Heart left ventricle (tissue), 16 donors: ENCODE measurements around the gene OR51B2. TPM values are rescaled to one million over a fixed set of nuclear protein-coding genes. Genes with fewer than 3 reads are reported as not detected.

Experiments used
- ATAC-seq, 4 donors: fragments of 200-7000 bp; cut with Tn5 transposase; one replicate each; pipeline ENCODE4 v1.9.1; 2020 to 2022; ENCODE audit warnings: moderate library complexity in 4 of 4, mild to moderate bottlenecking in 3 of 4, moderate number of reproducible peaks in 1 of 4
- DNase-seq, 5 donors: peaks; one replicate each; pipeline ENCODE4 v3.0.0-alpha.2; 2020
- H3K27ac ChIP-seq, 12 donors: fragments of 200-600 bp; sonication (generic) in 4 of 12; one replicate each; pipeline versions ENCODE4 v1.5.0 to v1.8.0; 2016 to 2022; ENCODE audit warnings: mild to moderate bottlenecking in 2 of 12
- H3K27me3 ChIP-seq, 9 donors: fragments of 200-600 bp; sonication (generic) in 2 of 9; one replicate each; pipeline versions ENCODE4 v1.5.1 to v1.8.0; 2016 to 2022; ENCODE audit warnings: mild to moderate bottlenecking in 3 of 9
- H3K36me3 ChIP-seq, 9 donors: fragments of 200-600 bp; sonication (generic) in 2 of 9; one replicate each; pipeline versions ENCODE4 v1.5.0 to v1.8.0; 2018 to 2022; ENCODE audit warnings: mild to moderate bottlenecking in 2 of 9
- H3K4me1 ChIP-seq, 12 donors: fragments of 200-600 bp; sonication (generic) in 4 of 12; one replicate each; pipeline versions ENCODE4 v1.5.0 to v1.8.0; 2016 to 2022; ENCODE audit warnings: mild to moderate bottlenecking in 3 of 12
- H3K4me3 ChIP-seq, 12 donors: fragments of 200-600 bp; sonication (generic) in 4 of 12; one replicate each; pipeline versions ENCODE4 v1.5.0 to v1.8.0; 2017 to 2022; ENCODE audit warnings: mild to moderate bottlenecking in 9 of 12, moderate library complexity in 4 of 12
- H3K9me3 ChIP-seq, 12 donors: fragments of 200-600 bp; sonication (generic) in 4 of 12; one replicate each; pipeline versions ENCODE4 v1.5.0 to v1.8.0; 2016 to 2022; ENCODE audit warnings: mild to moderate bottlenecking in 1 of 12
- POLR2A ChIP-seq, 2 donors: fragments of 450-650 bp; IDR thresholded peaks; one replicate each; pipeline ENCODE4 v1.6.1; 2017; ENCODE audit warnings: antibody characterized with exemption in 2 of 2, mild to moderate bottlenecking in 2 of 2, moderate library complexity in 2 of 2
- WGBS, 4 donors: extraction: QIAGEN DNeasy Blood & Tissue Kit in 2 of 4; methylation state at CpG; one replicate each; pipeline versions ENCODE4 v1.1.5 to v1.1.7; 2013 to 2018; 5-methylcytosine and 5-hydroxymethylcytosine counted together
- intact Hi-C, 10 donors: fragments of 100-400 bp; cut with DNase I; formaldehyde crosslinking; loops; one replicate each; pipeline versions ENCODE4 v1.11.1 to v1.14.2; 2022
- polyA plus RNA-seq, 2 donors: library from polyadenylated mRNA; stranded (reverse); fragments of 200-250 nt; gene quantifications; one replicate each; pipeline ENCODE4 v1.2.3, GENCODE V29; 2013
- total RNA-seq, 9 donors: library from RNA; depleted of rRNA in 2 of 9; stranded (reverse); fragments of >200 nt in 2 of 9; fragmentation: NEBNext Ultra II Directional in 3 of 9; extraction: Animal tissue kit (Norgen Biotek cat#: 25700) in 3 of 9; gene quantifications; one replicate each; pipeline versions ENCODE4 v1.1.0 to v1.2.4, GENCODE V29; 2016 to 2023
- TF ChIP-seq, protein P1 (sequence below), 12 donors: fragments of 200-600 bp; sonication (generic) in 4 of 12; IDR thresholded peaks; one replicate each; pipeline versions ENCODE4 v1.5.0 to v1.8.0; 2018 to 2022; ENCODE audit warnings: antibody characterized with exemption in 12 of 12, mild to moderate bottlenecking in 5 of 12
- donor health status: ischemic (EF 13 %, LVEDD 7.1; RV severe dilation, severe dysfunction).
- donor health status: healthy with polysubstance abuse.
- donor health status: DM: no; HTN: yes; CAD: no.
- donor health status: DM: no; HTN: no; CAD: no.
- donor health status: ischemic (EF 25% LVEDD 6.9; RV normal size, moderate dysfunction).
- donor health status: ischemic (EF 25% LVEDD 5.7; RV mildly dilated, moderate dysfunction).
- donor health status: healthy.
- donor health status: DM: yes; HTN: yes; CAD: no.
- donor health status: ischemic (EF 35%, LVEDD 5.7; RV mildly dilated, moderate dysfunction).
- donor health status: nonischemic (EF 11% LVEDD 7.7; RV severe dilation, severe dysfunction).
- donor health status: DM: yes; HTN: yes; CAD: no.
- donor health status: PGD.
- donor health status: ischemic (EF 29% LVEDD 5.4; RV normal size, mild dysfunction).
- donor health status: nonischemic (EF 23%, LVEDD 6.1; RV moderate dilation, normal function).

Gene OR51B2
- total and polyA plus RNA-seq, 11 donors, result not detected

DNA sequence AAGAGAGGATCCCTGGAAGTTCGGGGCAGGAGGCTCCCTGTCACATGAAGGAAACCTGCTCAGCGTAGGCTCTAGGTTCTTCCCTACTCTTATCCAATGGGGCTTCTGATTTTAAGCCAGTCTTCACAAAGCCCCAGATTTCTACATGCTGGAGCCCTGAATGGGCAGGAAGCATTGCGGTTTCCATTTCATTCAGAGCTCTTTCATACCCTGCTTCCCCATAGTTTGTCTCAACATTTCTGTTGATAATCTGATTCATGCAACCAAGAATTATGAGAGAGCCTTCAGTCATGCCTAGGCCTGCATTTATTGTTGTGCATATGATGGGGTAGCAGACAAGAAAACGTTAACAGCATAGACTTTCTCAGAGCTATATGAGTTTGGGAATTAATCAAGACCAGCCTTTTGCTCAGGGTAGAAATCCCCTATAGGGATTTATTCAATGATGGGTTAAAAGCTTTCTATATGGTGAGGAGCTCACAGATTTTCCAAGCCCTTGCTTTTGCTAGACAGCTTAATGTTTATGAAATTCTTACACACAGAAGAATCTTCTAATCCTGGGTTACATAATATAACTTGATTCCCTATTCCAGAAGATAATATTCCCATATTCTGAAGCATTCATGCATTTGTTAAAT is 38.3 kb downstream of the OR51B2 start:
- H3K9me3 ChIP-seq, result no peaks in the 10 kb centered on the region
- no peak for TF ChIP-seq POLR2A (IDR thresholded peaks at IDR 0.05)
- no peak overlapping the region for H3K4me3 ChIP-seq
- no peaks in the 10 kb centered on the region for H3K27me3 ChIP-seq
- DNase-seq, result no peak
- no peak for ATAC-seq
- 70 to 87% (median 79%) methylated on average over 4 of the region's 4 CpGs for WGBS, 4 donors
- H3K4me1 ChIP-seq, result peaks cover 0 to 2% (median 0%) of the 10 kb centered on the region in 12 donors
- intact Hi-C loops, result no loop called here
- H3K36me3 ChIP-seq, result no peaks in the 10 kb centered on the region
- H3K27ac ChIP-seq, result no peak overlapping the region

DNA sequence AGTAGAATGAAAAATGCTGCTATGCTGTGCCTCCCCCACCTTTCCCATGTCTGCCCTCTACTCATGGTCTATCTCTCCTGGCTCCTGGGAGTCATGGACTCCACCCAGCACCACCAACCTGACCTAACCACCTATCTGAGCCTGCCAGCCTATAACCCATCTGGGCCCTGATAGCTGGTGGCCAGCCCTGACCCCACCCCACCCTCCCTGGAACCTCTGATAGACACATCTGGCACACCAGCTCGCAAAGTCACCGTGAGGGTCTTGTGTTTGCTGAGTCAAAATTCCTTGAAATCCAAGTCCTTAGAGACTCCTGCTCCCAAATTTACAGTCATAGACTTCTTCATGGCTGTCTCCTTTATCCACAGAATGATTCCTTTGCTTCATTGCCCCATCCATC is 39.5 kb downstream of the OR51B2 start:
- H3K27ac ChIP-seq, result no peak overlapping the region
- WGBS, 4 donors, result 84 to 94% (median 87%) methylated on average over 2 of the region's 2 CpGs
- H3K27me3 ChIP-seq, result no peaks in the 10 kb centered on the region
- TF ChIP-seq POLR2A (IDR thresholded peaks at IDR 0.05), result no peak
- TF ChIP-seq, protein P1, sequence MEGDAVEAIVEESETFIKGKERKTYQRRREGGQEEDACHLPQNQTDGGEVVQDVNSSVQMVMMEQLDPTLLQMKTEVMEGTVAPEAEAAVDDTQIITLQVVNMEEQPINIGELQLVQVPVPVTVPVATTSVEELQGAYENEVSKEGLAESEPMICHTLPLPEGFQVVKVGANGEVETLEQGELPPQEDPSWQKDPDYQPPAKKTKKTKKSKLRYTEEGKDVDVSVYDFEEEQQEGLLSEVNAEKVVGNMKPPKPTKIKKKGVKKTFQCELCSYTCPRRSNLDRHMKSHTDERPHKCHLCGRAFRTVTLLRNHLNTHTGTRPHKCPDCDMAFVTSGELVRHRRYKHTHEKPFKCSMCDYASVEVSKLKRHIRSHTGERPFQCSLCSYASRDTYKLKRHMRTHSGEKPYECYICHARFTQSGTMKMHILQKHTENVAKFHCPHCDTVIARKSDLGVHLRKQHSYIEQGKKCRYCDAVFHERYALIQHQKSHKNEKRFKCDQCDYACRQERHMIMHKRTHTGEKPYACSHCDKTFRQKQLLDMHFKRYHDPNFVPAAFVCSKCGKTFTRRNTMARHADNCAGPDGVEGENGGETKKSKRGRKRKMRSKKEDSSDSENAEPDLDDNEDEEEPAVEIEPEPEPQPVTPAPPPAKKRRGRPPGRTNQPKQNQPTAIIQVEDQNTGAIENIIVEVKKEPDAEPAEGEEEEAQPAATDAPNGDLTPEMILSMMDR (IDR thresholded peaks at IDR 0.05), result no peak
- no peaks in the 10 kb centered on the region for H3K9me3 ChIP-seq
- intact Hi-C loops, result no loop called here
- no peaks in the 10 kb centered on the region for H3K36me3 ChIP-seq
- no peak for ATAC-seq
- peaks cover 0 to 5% (median 0%) of the 10 kb centered on the region in 12 donors for H3K4me1 ChIP-seq
- no peak overlapping the region for H3K4me3 ChIP-seq
- DNase-seq, result no peak

- H3K27me3 ChIP-seq, result no peaks in the 10 kb centered on the region
- H3K9me3 ChIP-seq, result no peaks in the 10 kb centered on the region
- no peak overlapping the region for H3K27ac ChIP-seq
- no peak for DNase-seq
- peaks cover 0 to 5% (median 0%) of the 10 kb centered on the region in 12 donors for H3K4me1 ChIP-seq
- no peak for ATAC-seq
- WGBS, 4 donors, result 52 to 65% (median 62%) methylated on average over 1 of the region's 1 CpG
- no peak overlapping the region for H3K4me3 ChIP-seq
- TF ChIP-seq, protein P1 (IDR thresholded peaks at IDR 0.05), result no peak
- no peak for TF ChIP-seq POLR2A (IDR thresholded peaks at IDR 0.05)
- intact Hi-C loops, result no loop called here
- H3K36me3 ChIP-seq, result no peaks in the 10 kb centered on the region
Measured at GRCh38 chr11:5283882-5284281, 40.2 kb downstream of the OR51B2 start.

DNA sequence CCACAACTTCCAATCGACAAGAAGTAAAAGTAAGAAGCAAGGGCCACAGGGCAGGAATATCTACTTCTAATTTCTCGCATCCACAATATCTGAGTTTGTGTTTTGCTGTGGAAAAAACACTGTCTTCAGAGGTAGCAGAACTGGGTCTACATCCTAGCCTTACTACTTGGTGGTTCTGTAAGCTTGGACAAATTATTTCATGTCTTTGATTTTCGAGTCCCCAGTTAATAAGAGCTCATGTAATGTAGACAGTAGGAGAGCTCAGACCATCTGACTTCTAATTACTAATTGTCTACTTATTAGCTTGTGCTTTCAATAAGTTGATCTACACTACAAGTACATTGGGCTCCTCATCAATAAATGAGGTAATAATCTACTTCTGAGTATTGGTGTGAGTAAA is 41.0 kb downstream of the OR51B2 start:
- H3K36me3 ChIP-seq, result no peaks in the 10 kb centered on the region
- H3K9me3 ChIP-seq, result no peaks in the 10 kb centered on the region
- 72 to 79% (median 75%) methylated on average over 3 of the region's 3 CpGs for whole genome bisulfite sequencing, 4 donors
- H3K4me3 ChIP-seq, result no peak overlapping the region
- TF ChIP-seq, protein P1 (IDR thresholded peaks at IDR 0.05), result no peak
- no peak for TF ChIP-seq POLR2A (IDR thresholded peaks at IDR 0.05)
- no peak overlapping the region for H3K27ac ChIP-seq
- ATAC-seq (no peak), DNase-seq (no peak)
- intact Hi-C loops, result no loop called here
- H3K27me3 ChIP-seq, result no peaks in the 10 kb centered on the region
- peaks cover 0 to 5% (median 0%) of the 10 kb centered on the region in 12 donors for H3K4me1 ChIP-seq

- no peak for TF ChIP-seq POLR2A (IDR thresholded peaks at IDR 0.05)
- TF ChIP-seq, protein P1 (IDR thresholded peaks at IDR 0.05), result no peak
- WGBS, 4 donors, result 71 to 91% (median 88%) methylated on average over 2 of the region's 2 CpGs
- DNase-seq, result no peak
- Histone ChIP-seq H3K4me1 (peaks cover 0 to 5% (median 0%) of the 10 kb centered on the region in 12 donors), H3K27me3 (no peaks in the 10 kb centered on the region), H3K4me3 (no peak overlapping the region), H3K9me3 (no peaks in the 10 kb centered on the region), H3K36me3 (no peaks in the 10 kb centered on the region), H3K27ac (no peak overlapping the region)
- no peak for ATAC-seq
- intact Hi-C loops, result no loop called here
Measured at GRCh38 chr11:5282628-5283027, 41.5 kb downstream of the OR51B2 start.
